Suppressor macrophage treated with lipopolysaccharide for 4 hours (primary cell): ENCODE data around the gene HIBCH.
A peak's percentile ranks its signal among the peaks of the same experiment; 100 is the strongest.
"Not testable (repeated sequence)": the region's sequence is repeated elsewhere in the genome, so short reads cannot be mapped to it uniquely, and the experiment has no call there.

Experiments used
- DNase-seq: peaks from one replicate; pipeline ENCODE4 v3.0.0-alpha.2; 2020

The HIBCH gene, protein sequence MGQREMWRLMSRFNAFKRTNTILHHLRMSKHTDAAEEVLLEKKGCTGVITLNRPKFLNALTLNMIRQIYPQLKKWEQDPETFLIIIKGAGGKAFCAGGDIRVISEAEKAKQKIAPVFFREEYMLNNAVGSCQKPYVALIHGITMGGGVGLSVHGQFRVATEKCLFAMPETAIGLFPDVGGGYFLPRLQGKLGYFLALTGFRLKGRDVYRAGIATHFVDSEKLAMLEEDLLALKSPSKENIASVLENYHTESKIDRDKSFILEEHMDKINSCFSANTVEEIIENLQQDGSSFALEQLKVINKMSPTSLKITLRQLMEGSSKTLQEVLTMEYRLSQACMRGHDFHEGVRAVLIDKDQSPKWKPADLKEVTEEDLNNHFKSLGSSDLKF

DNA sequence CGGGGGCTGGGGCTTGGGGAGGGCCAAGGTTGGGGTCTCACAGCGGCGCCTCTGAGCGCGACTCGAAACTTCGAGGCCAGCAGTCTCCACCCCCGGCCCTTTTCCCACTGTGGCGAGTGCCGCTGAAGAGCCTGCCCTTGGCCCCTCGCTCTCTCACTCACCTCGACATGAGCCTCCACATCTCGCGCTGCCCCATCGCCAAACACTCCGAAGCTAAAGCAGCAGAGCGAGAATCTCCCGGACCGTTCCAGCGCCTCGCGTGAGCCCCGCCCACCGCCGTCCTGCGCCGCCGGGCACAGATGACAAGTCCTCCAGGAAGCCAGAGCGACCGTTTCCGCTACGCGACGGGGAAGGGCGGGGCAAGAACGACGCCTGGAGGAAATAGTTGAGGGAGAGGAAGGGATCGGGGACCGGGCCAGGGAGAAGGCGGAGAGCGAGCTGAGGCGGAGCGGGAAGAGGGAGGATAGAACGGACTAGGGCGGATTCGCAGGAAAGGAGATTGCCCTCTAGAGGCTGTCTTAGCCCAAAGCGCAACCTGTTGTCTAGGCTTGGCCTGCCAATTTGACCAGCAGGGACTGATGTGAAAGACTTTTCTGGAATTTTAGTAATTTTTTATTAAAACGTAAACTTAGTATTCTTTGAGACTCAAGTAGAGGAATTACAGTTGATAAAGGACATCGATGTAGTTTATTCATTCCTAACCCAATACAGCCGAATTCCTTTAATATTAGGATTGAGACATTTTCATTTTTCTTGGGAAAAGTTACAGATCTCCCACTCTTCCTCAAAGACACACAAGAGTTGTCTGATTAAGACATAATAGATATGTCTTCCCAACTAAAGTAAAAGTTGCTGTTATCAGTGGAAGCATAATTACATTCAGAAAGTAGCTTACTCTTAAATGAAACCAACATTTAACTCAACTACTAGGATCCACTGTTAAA lies at the start of gene HIBCH:
HIBCH (minus strand) TSS at position 272 of the 944 bp plus-strand sequence; CDS start at position 196, 76 bp downstream.
- peak; percentile 99 for DNase-seq

DNA sequence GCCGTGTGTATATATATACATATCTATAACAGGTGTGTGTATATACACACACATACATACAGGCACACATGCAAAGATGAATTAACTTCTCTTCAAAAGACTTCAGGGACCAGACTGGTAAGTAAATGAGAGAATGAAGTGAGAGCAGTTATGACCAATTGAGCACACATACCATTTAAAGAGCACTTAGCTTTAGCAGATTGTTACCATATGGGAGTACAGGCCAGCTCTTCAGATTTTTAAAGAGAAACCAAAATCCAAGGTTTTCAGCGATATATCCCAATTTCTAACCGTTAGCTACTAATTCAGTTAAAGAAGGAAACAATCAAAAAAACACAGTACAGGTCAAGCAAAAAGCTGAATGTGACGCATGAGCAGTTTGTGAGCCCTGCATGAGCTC lies 47.5 kb upstream of the HIBCH start:
- no peak for DNase-seq

DNA sequence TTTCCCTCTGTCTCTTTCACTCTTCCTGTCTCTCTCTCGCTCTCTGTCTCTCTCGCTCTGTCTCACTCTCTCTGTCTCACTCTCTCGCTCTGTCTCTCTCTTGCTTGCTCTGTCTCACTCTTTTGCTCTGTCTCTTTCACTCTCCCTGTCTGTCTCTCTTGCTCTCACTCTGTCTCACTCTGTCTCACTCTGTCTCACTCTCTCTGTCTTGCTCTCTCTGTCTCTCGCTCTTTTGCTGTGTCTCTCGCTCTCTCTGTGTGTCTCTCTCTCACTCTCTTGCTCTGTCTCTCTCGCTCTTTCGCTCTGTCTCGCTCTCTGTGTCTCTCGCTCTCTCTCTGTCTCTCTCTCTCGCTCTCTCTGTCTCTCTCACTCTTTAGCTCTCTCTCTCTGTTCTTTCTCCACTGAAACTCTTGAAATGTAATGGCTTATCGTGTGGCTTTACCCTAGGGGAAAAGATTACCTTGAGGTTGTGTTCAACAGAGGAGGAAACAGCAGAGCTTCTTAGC lies 46.7 kb upstream of the HIBCH start:
- DNase-seq, result no peak

DNA sequence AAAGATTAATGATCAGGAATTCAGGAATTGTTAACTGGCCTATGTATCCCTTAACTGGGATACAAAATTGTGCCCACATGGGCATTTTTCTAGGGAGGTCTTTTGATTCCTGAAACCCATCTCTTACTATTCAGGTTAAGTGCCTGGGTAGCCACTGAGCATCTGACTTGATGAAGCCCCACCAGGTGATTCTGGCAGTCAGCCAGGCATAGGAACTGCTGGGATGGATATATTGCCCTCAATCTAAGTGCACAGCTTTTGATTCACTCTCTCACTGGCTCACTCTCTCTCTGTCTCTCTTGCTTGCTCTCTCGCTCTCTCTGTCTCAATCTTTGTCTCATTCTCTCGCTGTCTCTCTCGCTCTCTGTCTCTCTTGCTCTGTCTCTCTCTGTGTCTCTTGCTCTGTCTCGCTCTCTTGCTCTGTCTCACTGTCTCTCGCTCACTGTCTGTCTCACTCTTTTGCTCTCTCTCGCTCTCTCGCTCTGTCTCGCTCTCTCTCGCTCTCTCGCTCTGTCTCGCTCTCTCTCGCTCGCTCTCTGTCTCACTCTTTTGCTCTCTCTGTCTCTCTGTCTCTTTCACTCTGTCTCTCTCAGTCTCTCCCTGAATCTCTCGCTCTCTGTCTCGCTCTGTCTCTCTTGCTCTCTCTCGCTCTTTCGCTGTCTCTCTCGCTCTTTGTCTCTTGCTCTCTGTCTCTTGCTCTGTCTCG lies 46.0 kb upstream of the HIBCH start:
- DNase-seq, result no peak

DNA sequence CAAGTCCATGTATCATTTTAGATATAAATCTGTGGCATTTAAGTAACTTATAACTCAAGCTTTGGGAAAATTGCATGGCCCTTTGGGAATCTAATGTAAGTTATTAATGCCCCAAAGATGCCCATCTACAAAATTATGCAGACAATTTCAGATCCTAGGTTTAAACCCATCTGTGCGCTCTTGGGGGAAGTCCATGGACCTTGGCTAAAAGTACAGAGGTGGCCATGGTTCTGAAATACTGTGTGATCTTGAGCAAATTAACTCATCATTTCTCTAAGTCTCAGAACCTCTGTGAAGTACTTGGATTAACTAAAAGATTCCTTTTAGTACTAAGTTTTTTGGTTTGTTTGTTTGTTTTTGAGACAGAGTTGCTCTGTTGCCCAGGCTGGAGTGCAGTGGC lies 43.3 kb upstream of the HIBCH start:
- DNase-seq, result no peak

DNA sequence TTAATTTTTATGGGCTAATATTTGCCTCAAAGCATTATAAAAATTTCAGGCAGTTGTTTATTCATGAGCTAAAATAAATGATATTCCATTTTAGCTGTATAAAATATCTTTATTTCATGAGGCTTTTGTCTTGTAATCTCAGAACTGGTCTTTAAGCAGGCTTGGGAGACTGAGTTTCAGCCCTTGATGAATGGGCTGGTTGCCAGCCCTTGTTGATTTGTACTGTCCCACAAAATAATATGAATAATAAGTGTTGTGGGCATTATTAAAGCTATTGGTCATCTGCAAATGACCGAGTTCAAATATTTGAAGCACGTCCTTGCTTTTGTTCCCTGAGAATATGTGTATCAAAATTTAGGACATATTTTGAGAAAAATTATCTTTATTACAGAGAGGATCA lies 41.9 kb upstream of the HIBCH start:
- DNase-seq, result no peak

DNA sequence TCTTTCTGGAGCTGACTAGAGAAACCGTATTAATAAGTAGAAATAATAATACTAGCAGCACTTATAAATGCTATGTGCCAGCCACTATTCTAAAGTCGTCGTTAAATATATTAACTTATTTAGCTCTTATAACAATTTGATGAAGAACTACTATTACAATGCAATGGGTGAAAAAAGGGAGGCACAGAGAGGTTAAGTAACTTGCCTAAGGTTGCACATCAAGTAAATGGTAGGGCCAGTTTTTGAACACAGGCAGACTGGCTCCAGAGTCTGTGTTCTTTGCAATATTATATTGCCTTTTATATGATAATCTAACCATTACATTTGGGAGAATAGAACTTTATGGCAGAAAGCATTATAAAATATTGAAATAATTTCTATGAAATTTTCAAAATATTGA lies 41.3 kb upstream of the HIBCH start:
- no peak for DNase-seq

DNA sequence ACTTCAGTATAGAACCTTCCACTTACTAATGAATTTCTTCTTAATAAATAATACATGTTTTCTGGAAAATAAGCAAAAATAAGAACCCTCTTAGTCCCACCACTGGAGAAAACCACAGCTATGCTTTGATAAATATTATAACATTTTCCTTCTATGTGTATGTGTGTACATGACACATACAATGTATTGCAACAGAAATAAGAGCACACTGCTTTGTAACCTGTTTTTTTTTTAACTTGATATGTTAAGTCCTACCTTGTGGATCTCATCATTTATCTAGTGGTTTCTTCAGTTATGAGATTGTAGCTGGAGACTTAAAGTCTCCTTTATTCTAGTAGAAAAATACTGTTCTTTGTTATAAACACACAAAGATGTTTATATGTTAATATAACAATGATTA lies 40.9 kb upstream of the HIBCH start:
- no peak for DNase-seq

DNA sequence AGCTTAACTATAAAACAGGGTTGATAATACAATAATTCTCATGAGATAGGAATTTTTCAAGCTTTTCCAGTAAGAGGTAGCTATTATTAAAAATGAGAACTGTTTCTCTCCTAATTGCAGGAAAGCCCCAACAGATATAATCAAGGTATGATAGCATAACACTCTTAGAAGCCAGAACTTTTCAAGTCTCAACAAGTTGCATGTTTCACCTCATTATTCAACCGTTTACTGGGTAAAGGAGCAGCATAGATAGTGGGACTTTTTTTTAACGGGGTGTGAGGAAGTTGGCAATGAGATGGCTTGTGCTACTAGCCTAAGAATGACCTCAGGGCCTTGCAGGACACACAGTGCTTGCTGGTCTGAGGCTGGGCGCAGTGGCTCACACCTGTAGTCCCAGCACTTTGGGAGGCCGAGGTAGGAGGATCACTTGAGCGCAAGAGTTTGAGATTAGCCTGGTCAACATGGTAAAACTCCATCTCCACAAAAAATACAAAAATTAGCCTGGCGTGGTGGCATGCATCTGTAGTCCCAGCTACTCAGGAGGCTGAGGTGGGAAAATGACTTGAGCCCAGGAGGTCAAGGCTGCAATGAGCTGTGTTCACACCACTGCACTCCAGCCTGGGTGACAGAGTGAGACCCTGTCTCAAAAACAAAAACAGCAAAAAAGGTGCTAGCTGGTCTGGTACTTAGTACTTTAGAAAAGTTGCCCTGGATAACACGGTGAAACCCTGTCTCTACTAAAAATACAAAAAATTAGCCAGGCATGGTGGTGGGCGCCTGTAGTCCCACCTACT lies 39.2 kb upstream of the HIBCH start:
- DNase-seq, result not testable (repeated sequence)

DNA sequence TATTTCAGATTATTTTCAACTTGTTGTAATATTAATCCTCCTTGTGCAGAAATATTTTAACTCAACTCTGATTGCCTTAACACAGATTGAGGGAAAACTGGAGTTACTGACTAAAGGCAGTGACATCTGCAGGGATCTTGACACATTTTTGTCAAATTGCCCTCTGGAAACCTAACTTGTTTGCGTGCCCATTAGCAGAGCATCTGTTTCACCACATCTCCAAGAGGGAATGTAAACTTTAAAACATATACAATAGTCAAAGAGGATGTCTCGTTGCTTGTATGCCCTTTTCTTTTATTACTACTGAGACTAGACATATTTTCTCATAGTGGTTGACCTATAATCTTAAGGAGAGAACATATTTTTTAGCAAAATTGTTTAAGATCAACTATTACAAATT lies 38.0 kb upstream of the HIBCH start:
- DNase-seq, result no peak

DNA sequence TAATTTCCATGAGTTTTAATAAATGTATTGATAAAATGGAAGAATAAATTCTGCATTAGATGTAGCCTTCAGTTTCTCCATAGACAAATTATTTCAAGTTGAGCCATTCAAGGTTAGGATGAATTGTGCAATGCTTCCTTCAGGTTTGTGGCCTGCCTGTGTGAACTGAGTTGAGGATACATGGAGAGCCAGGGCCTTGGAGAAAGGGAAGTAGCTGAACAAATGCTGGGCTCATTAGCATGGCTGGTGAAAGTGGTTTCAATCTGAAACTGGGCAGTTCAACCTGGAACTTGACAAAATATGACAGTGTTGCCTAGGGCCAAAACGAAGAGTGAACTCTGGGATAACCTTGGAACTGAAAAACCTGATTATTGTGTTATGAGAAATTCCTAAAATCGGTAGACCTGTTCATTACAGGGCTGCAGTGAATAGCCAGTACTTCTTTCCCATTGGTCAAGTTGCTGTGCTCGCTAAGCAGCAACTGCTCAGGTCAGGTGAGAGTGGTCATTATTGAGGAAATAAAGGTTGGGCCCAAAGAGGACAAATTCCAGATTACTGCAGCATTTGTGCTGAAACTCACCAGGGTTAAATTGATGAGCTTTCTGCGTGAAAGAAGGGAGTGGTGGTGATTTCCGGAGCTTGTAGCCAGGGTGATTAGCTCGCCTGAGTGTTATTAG lies 36.5 kb upstream of the HIBCH start:
- DNase-seq, result peak; percentile 29

DNA sequence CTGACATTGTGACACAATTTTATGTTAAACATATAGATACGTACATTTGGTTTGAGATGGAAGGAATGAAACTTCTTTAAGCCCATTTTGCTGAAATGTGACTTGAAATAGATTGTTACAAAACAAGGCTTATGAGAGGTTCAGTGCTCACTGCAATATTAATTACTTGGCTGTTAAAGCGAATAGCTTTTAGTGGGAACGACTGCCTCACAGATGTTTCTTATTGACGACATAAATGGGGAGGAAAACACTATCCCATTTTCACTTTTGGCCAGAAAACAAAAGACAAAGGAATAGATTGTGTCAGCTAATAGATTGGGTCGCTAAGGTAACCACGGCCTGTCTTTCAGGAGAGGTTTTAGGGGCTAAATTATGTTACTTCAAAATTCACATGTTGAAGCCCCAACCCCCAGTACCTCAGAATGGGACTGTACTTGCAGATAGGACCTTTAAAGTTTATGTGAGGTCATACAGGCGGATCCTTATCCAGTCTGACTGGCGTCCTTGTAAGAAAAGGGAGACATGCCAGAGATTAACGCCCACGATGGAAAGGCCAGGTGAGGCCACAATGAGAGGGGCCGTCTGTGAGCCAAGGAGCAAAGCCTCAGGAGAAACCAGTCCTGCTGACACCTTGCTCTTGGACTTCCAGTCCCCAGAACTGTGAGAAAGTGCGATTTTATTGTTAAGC lies 34.5 kb upstream of the HIBCH start:
- no peak for DNase-seq

DNA sequence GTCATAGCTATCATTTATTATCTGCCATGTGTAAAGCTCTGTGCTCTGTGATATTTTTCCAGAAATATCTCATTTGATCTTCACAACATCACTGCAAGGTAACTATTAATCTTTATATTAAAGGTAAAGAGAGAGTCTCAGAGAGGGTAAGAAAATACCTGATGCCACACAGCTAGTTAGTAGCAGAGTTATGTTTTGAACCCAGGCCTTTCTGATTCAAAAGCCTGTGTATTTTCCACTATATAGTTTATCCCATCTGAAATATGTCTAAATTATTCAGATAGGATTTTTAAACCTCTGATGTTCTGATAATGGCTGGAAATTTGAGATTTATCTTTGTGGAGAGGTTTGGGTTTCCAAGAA lies 33.9 kb upstream of the HIBCH start:
- DNase-seq, result no peak

DNA sequence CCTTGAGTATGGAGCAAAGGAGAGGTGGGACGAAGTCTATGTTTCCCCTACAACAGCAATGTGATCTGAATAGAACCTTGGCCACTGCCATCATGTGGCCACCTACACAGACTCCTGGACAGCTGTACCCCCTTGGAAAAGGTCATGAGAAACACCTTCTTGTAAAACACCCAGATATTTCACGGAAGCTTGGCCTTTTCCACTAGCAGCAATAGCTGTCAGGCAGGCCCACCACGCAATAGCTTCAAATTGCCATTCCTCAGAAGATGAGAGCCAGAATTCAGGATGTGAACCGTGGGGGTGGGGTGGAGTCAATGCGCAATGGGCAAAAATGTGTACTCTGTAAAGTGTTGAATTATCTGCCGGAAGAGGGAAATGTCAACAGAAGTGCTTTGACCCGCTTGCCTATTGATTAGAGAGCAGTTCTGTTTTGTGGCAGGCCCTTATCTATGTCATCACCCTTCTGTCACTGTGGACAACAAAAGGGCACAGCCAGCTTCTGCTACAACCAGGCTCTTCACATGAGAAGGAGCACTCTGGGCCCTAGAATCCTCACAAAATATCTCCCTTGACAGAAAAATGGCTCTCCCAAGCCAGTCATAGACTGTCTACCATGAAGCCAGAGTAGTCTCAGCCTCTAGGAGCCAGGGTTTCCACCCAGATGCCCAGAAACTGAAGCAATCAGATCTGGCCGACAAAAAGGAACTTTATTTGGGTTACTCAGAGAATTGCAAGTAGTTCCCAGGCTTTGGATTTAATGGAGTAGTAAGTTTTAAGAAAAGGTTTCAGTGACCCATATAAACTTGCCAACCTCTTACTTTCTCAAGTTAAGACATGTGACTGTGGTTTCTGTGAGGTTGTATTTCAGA lies 33.3 kb upstream of the HIBCH start:
- peak; percentile 50 for DNase-seq

DNA sequence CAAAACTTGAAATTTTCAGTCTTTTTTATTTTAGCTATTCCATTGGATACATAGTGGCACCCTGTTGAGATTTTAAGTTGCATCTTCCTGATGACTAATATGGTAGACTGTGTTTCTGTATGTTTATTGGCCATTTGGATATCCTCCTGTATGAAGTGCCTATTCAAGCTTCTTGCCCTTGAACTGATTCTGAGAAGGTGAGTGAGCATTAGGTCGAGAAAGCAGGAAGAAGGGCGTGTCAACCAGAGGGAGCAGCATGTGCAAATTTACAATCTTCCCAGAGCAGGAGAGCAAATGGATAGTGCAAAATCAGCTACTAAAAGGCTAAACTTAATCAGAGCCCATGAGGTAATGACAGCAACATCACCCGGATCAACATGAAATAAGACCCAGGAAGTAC lies 32.3 kb upstream of the HIBCH start:
- no peak for DNase-seq

DNA sequence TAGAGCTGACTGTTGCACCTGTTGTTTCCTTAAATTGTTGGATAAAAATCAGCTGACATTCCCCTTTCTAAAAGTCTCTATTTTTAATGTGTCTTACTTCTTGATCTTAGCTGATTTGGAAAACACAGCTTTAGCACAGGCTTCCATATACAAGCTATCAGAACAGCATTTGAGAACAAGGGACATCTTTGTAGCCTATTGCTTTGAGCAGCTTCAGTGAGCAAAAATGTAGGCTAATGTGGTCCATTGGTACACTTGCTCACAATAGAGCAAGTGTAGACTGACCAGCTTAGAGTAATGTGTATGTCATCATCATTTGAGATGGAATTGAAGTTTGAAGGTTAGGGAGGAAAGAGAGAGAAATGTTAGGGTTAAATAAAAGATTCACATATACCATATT lies 30.7 kb upstream of the HIBCH start:
- no peak for DNase-seq

DNA sequence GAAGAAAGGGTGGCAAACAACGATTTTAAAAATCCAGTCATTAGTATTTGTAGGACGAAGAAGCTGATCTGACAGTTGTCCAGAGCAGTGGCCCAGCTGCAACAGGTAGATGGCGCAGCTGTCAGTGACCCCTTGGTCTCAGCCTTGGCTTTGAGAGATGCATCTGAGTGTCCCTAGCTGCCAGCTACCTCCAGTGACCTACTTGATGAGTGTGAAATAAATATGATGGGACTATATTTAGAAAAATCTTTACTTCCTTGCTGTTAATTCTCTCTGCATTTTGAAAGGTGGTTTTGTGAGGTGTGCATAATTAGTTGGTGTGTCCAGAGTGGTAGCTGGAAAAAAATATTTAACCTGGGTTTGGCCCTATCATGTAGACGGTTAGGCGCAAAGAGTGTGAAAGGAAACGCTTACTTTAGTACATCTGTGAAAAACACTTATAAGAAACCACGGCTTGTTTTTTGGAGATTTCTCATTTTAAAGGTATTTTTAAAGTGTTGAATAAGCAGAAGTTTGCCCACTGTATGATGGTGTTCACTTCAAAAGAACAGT lies 24.7 kb upstream of the HIBCH start:
- DNase-seq, result no peak

DNA sequence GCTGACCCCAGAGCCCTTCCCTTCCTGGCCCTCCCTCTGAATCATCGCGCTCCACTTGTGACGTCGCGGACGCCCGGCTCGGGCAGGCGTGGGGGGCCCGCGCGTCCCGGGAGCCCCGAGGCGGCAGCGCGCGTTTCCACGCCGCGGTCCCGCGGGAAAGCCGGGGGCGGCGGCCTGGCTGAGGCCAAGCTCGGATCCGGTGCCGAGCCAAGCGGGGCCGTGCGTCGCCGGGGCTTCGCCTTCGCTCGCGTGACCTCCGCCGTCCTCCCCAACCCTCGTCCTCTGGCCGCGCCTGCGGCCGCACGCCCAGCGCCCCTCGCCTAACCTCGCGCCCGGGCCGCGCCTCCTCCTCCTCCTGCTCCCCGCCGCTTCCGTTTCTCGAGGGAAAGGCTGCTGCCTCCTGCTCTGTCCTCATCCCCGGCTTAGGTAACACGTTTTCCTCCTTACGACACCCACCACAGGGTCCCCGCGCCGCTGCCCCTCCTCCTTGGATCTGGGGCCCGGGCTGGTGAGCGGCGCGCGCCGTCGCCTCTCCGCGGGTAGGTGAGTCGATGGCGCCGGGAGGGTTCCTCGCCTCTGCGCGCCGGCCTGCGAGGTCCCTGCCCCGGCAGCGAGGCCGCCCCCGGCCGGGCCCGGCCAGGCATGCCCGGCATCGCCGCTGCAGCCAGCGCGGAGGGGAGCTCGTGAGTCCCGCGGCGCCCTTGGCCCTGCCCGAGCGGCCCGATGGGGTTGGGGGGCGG lies 24.1 kb upstream of the HIBCH start, which contains the start of gene INPP1:
INPP1 (plus strand) TSS at position 54 of the 740 bp plus-strand sequence. CDS start 16,514 bp downstream, outside the sequence.
- peak; percentile 73 for DNase-seq

DNA sequence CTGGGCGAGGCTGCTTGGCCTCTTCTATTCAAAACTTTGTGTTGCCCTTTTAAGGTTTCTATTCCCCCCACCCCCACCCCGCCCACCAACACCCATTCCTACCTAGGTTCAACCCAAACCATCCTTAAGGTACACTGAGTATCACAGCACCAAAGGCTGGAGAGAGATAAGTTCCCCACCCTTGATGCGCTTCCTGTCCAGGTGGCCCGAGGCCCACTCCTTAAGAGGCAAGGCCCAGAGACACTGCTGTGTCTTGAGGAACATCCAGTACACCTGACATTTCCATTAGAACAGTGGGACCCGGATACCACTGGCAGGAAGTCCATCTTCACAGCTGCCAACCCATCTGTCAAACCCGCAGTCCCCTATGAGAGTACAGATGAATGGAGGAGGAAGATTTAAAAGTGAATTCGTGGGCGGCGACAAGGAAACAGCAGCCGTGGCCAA lies 23.5 kb upstream of the HIBCH start:
- no peak for DNase-seq
